CD4-positive, alpha-beta T cell treated with Interleukin-4 for 1 hour (primary cell): ENCODE measurements around the gene SZT2.
"Not testable (repeated sequence)": the region's sequence is repeated elsewhere in the genome, so short reads cannot be mapped to it uniquely, and the experiment has no call there.

Experiments used
- DNase-seq, 2 donors: peaks; one replicate each; pipeline ENCODE4 v3.0.0-alpha.2; 2020 to 2022

SZT2 gene

DNA sequence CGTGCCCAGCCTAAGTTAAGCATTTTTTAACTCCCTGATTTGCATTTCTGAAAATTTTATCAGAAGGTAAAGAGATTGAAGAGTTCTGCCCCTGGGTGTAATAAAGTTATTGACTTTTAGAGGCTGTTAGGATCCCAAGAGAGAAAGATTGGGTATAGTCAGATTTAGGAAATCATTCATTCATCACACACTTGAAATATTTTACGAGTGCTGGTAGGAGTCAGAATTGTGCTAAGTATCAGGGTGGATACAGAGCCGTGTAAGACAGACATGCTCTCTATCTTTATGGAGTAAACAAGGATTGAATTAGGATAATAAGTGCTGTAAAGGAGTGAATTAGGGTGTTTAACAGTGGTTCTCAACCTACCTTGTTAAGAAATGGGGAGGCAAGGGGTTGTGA lies 3.0 kb downstream of the SZT2 start:
- DNase-seq = no peak

DNA sequence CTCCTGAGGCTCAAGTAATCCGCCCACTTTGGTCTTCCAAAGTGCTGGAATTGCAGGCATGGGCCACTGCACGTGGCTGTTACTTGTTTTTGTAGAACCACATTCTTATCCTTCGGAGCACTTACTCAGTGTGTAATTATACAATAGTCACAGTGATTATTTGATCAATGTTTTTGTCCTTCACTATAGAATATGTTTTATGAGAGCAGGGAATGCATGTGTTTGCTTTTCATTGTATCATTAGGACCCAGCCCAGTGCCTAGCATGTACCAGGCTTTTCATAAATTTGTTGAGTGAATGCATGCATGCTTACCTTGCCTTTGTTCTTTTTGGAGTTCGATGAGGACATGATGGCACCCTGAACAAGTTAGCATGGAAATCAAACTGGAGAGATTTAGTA lies 5.8 kb downstream of the SZT2 start:
- DNase-seq = no peak

DNA sequence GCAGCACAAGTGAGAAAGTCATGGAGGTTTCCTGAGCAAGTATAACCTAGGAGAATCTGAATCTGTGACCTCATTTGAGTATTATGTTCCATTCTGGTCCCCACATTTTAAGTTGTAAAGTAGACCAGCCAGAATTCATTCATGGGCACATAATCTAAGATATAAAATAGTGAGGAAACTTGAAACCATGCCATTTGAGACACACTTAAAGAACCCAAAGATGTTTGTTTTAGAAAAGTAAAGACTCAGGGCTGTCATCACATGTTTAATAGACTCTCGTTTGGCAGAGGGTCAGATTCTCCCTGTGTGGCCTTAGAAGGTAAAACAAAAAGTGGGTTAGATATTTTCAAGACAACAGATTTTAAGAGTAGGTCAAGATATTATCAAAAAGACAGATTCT lies 6.4 kb downstream of the SZT2 start:
- DNase-seq = no peak

DNA sequence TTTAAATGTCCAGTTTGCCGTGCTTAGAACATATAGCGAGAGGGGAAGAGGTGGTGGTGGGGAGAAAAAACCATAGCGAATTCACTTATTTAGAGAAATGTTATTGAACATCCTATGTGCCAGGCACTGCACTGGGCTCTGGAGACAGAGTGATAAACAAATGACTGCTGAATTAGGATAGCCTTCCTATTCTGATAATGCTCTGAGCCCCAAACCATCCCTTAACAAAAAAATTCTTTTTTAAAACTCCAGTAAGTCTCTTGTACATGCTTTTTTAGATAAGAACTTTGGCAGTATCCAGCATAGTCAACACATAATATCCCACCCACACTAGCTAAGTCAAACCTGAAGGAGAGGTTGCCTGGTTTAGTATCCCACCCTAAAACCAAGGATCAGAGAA lies 8.5 kb downstream of the SZT2 start:
- no peak for DNase-seq

DNA sequence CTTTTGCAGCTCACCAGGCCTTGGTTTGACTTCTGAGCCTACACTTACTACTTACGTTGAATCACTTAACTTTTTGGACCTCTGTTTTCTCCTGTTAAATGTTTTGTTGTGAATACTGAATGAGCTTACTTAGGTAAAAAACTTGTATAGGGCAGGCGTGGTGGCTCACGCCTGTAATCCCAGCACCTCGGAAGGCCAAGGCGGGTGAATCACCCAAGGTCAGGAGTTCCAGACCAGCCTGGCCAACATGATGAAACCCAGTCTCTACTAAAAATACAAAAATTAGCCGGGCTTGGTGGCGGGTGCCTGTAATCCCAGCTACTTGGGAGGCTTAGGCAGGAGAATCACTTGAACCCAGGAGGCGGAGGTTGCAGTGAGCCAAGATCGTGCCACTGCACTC lies 10.7 kb downstream of the SZT2 start:
- DNase-seq = not testable (repeated sequence)

DNA sequence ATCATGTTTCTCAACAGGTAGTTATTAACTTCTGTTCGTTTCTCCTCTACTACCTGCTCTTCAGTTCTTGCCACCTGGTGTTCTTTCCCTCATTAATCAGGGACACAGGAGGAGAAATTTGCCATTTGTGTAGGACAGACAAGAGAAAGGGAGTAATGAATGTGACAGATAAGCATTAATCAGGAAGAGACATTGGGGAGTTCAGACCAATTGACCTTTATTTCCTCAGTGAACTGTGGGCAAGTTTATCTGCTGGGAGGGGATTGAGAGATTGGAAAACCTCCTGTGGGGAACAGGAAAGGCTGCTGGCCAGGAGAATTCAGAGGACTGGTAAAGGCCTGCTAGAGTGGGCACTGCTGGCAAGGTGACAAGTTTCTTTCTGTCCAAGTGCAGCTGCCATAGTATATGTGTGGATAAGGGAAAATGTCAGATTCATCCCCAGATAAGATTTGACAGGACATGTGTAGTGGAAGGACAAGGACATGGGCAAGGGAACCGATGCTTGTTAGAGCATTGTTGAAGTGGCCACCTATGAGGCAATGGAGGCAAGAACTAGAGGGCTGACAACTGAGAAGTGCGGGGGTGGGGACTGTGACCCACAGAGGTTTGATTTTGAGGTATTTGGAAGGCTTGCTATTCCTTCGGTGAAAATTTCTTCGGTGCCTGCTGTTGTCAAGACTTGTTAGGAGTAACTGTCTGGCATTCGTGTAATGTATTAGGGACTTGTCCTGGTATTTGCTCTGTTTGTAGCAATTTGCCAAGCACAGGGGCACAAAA lies 12.6 kb downstream of the SZT2 start:
- no peak for DNase-seq

DNA sequence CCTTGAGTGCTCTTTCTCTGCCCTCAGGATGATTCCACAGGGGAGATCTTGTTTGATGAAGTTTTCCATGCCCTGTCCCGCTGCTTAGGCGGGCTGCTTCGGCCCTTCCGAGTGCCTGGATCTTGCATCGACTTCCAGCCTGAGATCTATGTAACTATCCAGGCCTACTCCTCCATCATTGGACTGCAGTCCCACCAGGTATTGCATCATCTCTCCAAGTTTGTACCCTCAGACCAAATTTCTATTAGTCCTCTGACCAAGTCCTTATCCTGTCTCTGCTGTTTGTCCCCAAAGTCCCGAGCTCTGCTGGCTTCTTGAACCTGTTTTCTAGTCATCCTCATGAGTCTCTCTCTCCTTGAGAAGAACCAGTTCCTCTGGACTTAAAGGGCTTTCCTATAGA lies 14.7 kb downstream of the SZT2 start:
- DNase-seq = no peak

DNA sequence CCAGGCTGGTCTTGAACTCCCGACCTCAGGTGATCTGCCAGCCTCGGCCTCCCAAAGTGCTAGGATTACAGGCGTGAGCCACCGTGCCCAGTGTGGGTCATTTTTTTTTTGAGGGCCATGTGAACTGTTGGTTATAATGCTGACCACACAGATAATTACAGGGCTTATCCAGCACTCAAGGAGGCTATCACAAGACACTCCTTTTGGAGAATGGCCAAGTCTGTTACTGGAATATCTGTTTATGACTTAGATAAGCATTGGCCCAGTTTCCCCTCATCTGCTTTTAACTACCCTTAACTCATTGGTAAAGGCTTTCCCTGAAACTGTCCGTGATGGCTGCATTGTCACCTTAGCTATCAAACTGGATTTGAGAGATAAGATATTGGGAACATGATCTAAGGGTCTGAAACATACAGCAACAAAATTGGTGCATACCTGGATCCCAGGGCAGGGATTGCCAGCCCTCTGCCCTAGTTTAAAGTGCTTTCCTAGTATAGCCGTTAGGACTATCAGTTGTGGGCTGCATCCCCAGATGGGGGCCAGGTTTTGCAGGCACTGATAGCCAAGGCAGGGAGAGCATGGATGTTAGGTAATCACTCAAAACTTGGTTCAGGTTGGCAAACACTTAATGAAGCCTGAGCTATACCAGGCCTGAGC lies 15.6 kb downstream of the SZT2 start:
- no peak for DNase-seq

DNA sequence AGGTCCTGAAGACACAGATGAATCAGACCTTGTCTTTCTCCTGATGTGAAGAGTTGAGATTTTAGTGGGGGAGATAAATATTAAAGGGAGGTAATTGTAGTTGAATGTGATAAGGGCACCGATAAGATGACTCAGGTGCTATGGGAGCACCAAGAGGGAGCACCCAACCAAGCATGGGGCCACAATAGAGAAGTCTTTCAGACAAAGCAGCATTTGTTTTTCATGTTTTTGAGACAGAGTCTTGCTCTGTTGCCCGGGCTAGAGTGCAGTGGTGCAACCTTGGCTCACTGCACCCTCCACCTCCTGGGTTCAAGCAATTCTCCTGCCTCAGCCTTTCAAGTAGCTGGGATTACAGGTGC lies 16.2 kb downstream of the SZT2 start:
- DNase-seq = no peak

DNA sequence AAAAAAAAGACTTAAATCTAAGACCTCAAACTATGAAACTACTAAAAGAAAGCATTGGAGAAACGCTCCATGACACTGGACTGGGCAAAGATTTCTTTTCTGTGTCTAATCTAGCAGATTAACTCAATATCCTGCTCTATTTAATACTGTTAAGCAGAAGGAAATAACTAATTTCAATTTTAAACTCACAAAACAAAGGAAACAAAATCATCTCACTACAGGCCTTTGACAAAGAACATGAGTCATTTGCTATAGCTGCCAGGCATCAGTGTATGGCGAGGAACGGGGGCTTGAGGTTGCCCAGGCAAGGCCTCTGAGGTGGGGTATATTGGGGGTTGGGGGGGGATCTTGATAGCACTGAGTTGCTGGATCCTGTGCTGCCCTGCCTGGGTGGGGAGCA lies 20.9 kb downstream of the SZT2 start:
- no peak for DNase-seq

DNA sequence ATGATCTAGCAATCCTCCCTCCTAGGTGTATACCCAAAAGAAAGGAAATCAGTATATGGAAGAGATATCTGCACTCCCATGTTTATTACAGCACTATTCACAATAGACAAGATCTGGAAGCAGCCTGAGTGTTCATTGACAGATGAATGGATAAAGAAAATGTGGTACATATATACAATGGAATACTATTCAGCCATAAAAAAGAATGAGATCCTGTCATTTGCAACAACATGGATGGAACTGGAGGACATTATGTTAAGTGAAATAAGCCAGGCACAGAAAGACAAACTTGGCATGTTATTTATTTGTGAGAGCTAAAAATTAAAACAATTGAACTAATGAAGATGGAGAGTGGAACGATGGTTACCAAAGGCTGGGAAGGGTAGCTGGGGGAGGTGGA lies 23.7 kb downstream of the SZT2 start:
- not testable (repeated sequence) for DNase-seq

DNA sequence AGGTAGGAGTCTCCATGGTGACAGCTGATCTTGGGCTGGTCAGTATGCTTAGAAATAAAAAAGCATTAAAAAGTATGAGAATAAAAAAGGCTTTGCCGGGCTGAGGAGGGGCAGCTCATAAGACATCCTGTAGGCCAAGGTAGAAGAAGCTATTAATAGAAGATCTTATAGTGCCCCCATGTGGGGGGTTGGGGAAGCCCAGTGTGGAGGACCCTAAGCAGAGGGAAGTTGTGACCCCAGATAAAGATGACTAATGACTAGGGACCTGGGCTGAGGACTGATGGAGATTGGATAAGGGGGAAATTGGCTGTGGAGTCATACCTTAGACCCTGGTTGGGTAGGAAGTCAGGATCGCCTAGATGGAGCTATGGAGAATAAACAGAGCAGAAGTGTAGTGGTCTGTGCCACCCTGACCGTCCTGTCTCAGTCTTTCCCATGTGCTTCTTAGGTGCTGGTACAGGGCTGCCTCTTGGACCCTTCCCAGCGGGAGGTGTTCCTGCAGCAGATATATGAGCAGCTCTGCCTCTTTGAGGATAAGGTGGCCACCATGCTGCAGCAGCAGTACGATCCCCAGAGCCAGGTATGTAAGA lies 25.0 kb downstream of the SZT2 start:
- DNase-seq = peak; percentile 67 to 71

DNA sequence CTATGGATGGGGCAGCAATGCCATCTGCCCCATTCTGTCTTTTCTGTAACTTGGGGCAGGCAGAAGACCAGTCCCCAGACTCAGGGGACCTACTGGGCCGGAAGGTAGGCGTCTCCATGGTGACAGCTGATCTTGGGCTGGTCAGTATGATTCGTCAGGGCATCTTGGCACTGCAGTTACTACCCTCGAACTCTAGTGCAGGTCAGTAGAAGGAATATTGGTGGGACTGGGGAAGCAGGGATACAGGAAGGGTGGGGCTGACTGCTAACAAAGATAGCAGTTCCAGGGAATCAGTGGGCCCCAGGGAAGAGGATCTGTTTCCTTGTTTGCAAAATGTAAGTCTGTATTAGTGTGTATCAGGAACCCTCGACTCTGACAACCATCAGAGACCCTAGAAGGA lies 26.2 kb downstream of the SZT2 start:
- DNase-seq = no peak

DNA sequence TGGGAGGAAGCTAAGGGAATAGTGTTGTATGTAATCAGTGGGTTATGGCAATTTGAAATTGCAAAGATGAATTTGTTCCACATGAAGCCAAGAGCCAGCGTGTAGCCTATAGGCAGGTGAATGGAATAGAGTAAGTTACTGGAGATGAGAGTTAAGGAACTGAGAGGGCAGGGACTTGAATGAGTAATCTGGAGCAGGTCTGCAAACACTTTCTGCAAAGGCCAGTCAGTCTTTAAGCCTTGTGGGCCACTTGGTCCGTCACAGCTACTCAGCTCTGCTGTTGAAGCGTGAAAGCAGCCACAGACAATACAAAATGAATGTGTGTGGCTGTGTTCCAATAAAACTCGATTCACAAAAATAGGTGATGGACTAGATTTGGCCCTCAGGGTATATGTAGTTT lies 29.2 kb downstream of the SZT2 start:
- no peak for DNase-seq

DNA sequence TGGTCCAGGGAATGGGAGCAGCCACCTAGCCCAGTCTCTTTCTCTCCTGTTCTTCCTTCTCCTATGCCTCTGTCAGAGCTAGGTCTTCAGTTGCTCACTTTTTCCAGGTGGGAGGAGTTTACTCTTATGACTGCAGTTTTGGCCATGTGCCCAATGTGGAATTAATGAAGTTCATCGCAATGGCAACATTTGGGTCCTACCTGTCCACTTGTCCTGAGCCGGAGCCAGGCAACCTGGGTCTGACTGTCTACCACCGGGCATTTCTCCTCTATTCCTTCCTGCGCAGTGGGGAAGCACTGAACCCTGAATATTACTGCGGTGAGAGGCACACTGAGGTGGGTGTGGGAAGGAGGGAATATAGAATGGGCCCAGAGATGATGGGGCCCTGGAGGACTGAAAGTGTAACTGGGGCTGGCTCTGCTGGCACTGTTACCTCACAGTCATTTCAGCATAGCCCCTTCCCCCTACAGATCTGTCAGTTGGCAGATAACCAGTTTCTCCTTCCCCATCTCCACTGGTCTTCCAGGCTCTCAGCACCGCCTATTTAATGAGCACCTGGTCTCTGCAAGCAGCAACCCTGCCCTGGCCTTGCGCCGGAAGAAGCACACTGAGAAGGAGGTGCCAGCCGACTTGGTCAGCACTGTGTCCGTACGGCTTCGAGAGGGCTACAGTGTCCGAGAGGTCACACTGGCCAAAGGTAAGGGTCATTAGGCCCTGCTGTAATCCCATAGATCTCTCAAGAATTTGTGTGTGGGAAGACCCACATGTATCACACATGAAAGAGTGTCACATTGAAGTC lies 30.1 kb downstream of the SZT2 start:
- DNase-seq = no peak

DNA sequence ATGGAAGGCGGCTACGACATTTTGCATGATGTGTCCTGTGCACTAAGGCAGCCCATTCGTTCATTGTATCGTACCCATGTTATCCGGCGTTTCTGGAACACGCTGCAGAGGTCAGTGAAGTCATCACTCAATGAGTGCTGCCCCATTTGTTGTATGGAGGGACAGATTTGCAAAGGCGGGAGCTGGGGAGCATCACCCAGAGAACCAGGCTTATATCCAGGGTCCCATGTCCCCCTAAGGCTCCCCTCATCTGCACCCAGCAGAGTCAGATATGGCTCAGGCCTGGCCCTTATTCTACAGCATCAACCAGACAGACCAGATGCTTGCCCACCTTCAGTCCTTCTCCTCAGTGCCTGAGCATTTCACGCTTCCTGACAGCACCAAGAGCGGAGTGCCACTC lies 31.2 kb downstream of the SZT2 start:
- no peak for DNase-seq

DNA sequence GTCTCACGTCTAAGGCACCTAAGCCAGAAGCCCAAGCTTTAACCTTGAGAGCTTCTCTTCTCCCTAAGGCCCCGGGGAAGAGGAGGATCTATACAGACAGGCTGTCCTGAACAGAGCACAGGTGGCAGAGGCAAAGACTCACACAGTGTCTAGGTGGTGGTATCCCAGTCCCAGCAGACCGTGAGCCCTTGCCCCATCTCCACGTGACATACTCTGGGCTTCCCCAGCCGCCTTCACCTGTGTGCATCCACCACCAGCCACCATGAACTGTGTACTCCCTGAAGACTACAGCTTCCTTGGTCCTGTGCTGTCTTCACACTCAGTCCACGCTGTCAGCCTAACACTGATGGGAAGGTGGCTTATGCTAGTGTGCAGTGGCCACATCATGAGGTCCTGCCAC lies 31.7 kb downstream of the SZT2 start:
- no peak for DNase-seq

DNA sequence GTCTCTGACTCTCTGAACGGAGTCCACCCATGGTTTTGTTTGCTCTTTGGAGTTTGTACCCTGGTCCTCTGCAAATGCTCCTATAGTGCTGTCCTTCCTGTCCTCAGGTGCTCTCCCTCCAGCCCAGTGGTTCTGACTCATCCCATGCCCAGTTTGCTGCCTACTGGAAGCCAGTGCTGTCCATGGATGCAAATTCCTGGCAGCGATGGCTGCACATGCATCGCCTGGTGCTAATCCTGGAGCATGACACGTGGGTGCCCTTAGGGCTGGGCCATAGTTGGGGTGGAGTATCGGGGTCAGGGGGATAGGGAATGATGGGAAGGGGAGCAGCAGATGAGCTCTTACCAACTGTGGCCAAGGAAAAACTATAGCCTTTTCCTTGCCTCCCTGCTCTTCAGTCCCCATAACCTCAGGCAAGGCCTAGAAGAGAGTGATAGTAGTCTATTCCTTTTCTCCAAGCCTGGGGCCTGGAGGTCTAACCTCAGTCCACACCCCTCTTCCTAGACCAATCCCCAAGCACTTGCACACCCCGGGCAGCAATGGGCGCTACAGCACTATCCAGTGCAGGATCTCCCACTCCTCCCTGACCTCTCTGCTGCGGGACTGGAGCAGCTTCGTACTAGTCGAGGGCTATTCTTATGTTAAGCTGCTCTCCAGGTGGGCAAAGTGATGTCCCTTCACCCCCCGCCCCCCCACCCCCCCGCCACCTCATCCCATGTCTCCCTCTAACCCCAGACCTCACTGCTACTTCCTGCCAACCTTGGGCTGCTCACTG lies 32.5 kb downstream of the SZT2 start:
- no peak for DNase-seq

DNA sequence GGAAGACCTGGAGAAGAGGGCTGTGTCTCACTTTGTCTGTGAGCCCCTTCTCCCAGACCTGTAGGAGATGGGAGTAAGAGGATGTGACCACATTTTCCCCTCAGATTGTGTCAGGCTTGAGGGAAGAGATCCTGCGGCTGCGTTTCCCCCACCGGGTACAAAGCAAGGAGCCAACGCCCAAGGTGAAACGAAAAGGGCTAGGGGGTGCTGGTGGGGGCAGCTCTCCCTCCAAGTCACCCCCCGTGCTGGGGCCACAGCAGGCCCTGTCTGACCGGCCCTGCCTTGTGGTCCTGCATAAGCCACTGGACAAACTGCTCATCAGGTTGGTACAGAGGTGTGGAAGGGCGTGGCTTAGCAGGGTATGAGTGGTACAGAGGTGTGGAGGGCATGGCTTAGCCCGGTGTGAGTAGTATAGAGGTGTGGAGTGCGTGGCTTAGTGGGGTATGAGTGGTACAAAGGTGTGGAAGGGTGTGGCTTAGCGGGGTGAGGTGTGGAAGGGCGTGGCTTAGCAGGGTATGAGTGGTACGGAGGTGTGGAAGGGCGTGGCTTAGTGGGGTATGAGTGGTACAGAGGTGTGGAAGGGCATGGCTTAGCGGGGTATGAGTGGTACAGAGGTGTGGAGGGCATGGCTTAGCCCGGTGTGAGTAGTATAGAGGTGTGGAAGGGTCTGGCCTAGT lies 33.4 kb downstream of the SZT2 start:
- no peak for DNase-seq

DNA sequence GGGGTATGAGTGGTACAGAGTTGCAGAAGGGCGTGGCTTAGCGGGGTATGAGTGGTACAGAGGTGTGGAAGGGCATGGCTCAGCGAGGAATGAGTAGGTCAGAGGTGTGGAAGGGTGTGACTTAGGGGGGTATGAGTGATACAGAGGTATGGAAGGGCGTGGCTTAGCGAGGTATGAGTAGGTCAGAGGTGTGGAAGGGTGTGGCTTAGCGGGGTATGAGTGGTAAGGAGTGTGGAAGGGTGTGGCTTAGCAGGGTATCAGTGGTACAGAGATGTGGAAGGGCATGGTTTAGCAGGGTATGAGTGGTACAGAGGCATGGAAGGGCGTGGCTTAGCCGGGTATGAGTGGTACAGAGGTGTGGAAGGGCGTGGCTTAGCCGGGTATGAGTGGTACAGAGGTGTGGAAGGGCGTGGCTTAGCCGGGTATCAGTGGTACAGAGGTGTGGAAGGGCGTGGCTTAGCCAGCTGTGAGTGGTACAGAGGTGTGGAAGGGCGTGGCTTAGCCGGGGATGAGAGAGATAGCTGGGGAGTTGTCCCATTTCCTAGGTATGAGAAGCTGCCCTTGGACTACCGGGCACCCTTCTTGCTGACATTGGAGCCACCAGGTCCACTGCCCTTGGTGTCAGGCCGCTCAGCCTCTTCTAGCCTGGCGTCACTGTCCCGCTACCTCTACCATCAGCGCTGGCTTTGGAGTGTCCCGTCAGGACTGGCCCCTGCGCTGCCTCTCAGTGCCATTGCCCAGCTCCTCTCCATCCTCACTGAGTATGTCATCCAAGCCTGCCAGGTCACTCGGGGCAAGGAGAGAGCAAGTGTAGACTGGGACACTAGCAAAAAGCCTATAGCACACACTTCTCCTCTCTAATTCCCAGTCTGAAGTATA lies 34.2 kb downstream of the SZT2 start:
- no peak for DNase-seq

DNA sequence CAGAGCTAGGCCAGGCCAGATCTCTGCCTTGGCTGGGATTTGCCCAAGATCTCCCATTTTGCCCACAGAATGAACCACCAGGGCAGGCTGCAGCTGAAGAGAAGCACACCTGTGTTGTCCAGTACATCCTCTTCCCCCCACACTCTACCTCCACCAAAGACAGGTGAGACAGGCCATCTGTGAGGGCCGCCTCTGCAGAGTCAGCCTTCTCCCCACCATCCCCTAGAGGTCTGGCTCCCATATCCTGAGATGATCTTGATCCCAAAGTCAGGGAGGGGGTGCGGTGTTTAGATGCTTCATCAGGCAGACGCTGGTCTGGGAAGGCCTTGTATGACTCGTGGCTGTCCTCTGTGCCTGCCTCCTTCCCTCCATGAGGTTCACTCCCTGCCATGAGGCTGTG lies 35.3 kb downstream of the SZT2 start:
- DNase-seq = no peak
